Uterus (tissue), 4 donors: ENCODE data around the gene ZNF394. TPM values are rescaled to one million over a fixed set of nuclear protein-coding genes. Genes with fewer than 3 reads are reported as not detected.

ENCODE experiments used
- DNase-seq, 2 donors: peaks; one replicate each; pipeline ENCODE4 v3.0.0-alpha.2; 2019 to 2020
- H3K27ac ChIP-seq, 2 donors: fragments of 200-600 bp; sonication (generic); 1 replicate in 1 of 2; 2 replicates in 1 of 2; pipeline ENCODE4 v1.5.1; 2016 to 2018
- H3K27me3 ChIP-seq, 2 donors: fragments of 200-600 bp; sonication (generic); one replicate each; pipeline ENCODE4 v1.5.1; 2018 to 2019; ENCODE audit warnings: control low read depth in 1 of 2
- H3K36me3 ChIP-seq, 2 donors: fragments of 200-600 bp; sonication (generic); one replicate each; pipeline ENCODE4 v1.5.1; 2019; ENCODE audit warnings: control low read depth in 1 of 2
- H3K4me1 ChIP-seq, 2 donors: fragments of 200-600 bp; sonication (generic); one replicate each; pipeline ENCODE4 v1.5.1; 2018 to 2019; ENCODE audit warnings: control low read depth in 1 of 2
- H3K4me3 ChIP-seq, 2 donors: fragments of 200-600 bp; sonication (generic); 1 replicate in 1 of 2; 2 replicates in 1 of 2; pipeline ENCODE4 v1.5.1; 2018 to 2019; ENCODE audit warnings: mild to moderate bottlenecking in 1 of 2
- H3K9me3 ChIP-seq, 2 donors: fragments of 200-600 bp; sonication (generic); one replicate each; pipeline ENCODE4 v1.5.1; 2019; ENCODE audit warnings: control low read depth in 1 of 2
- POLR2A ChIP-seq, 2 donors: fragments of 450-650 bp; IDR thresholded peaks; one replicate each; pipeline ENCODE4 v1.6.1; 2016; ENCODE audit warnings: antibody characterized with exemption in 2 of 2, mild to moderate bottlenecking in 1 of 2, moderate library complexity in 1 of 2
- intact Hi-C: fragments of 100-400 bp; cut with DNase I; formaldehyde crosslinking; loops from one replicate; pipeline ENCODE4 v1.15.1; 2023; ENCODE audit warnings: low total_unique reads
- total RNA-seq, 4 donors: library from RNA; depleted of rRNA in 3 of 4; stranded (reverse); fragments of >200 nt in 3 of 4; gene quantifications; one replicate each; pipeline versions ENCODE4 v1.1.0 to v1.2.4, GENCODE V29; 2014 to 2023
- TF ChIP-seq, protein P1 (sequence below), 4 experiments: fragments of 200-600 bp in 2 of 4; fragments of 450-650 bp in 2 of 4; sonication (generic) in 2 of 4; IDR thresholded peaks; one replicate each; pipeline ENCODE4 v1.5.1; 2016 to 2019; ENCODE audit warnings: antibody characterized with exemption in 4 of 4, mild to moderate bottlenecking in 2 of 4, moderate library complexity in 1 of 4
- donor health status: DM: yes; HTN: yes; CAD: no.

ZNF394 gene
- total RNA-seq, 4 donors from 2014 or later: 22.8 to 55.0 (median 43.3) TPM

DNA sequence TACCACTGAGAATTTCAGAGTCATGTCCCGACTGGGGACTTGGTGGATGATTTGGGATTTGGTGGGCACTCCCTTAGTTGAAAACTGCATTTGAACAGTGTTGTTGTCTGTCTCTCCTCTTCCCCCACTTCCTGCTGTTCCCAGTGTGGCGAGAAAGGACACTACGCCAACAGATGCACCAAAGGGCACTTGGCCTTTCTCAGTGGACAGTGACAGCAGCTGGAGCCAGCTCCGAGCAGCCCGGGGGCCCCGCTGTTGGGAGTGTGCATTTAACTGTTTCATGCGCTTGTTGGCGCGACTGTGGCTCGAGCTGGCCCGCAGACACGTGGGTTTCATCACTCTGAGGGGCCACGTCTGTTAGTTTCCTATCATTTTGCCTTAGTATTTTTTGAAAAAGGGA lies 43.8 kb downstream of the ZNF394 start:
- no peak for DNase-seq

DNA sequence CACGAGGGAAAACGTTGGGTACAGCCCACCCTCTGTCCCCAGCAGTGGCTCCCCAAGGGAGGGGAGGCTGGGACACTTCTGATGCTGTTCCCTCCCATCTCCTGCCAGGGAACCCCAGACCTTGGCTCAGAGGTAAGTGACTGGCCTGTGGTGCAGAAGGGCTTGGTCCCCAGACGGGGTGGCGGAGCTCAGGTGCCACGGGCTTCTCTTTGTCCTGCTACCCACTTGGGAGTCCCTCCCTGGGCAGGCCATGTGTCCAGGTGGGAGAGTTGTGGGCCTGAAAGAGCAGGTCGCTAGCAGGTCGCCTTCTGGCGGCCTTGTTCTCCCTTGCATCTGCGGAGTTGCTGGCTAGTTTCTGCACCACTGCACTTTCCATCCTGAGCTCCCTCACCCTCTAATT lies 44.2 kb downstream of the ZNF394 start:
- no peaks in the 10 kb centered on the region for H3K27me3 ChIP-seq
- intact Hi-C loops: no loop called here
- DNase-seq: no peak
- no peak for TF ChIP-seq POLR2A (IDR thresholded peaks at IDR 0.05)
- TF ChIP-seq, protein P1, sequence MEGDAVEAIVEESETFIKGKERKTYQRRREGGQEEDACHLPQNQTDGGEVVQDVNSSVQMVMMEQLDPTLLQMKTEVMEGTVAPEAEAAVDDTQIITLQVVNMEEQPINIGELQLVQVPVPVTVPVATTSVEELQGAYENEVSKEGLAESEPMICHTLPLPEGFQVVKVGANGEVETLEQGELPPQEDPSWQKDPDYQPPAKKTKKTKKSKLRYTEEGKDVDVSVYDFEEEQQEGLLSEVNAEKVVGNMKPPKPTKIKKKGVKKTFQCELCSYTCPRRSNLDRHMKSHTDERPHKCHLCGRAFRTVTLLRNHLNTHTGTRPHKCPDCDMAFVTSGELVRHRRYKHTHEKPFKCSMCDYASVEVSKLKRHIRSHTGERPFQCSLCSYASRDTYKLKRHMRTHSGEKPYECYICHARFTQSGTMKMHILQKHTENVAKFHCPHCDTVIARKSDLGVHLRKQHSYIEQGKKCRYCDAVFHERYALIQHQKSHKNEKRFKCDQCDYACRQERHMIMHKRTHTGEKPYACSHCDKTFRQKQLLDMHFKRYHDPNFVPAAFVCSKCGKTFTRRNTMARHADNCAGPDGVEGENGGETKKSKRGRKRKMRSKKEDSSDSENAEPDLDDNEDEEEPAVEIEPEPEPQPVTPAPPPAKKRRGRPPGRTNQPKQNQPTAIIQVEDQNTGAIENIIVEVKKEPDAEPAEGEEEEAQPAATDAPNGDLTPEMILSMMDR (IDR thresholded peaks at IDR 0.05): no peak
- H3K27ac ChIP-seq: no peak overlapping the region
- no peaks in the 10 kb centered on the region for H3K36me3 ChIP-seq
- H3K4me1 ChIP-seq: no peaks in the 10 kb centered on the region
- H3K9me3 ChIP-seq: no peaks in the 10 kb centered on the region
- H3K4me3 ChIP-seq: no peak overlapping the region

More for the DNA sequence above, 43.8 kb downstream of the ZNF394 start:
- no peak overlapping the region for H3K27ac ChIP-seq
- H3K4me1 ChIP-seq: no peaks in the 10 kb centered on the region
- H3K36me3 ChIP-seq: no peaks in the 10 kb centered on the region
- no peak overlapping the region for H3K4me3 ChIP-seq
- H3K27me3 ChIP-seq: no peaks in the 10 kb centered on the region
- TF ChIP-seq, protein P1 (IDR thresholded peaks at IDR 0.05): no peak
- no peak for TF ChIP-seq POLR2A (IDR thresholded peaks at IDR 0.05)
- intact Hi-C loops: no loop called here
- H3K9me3 ChIP-seq: no peaks in the 10 kb centered on the region

- DNase-seq: no peak
- intact Hi-C loops: no loop called here
- Histone ChIP-seq H3K27me3 (no peaks in the 10 kb centered on the region), H3K4me3 (no peak overlapping the region), H3K4me1 (no peaks in the 10 kb centered on the region), H3K36me3 (no peaks in the 10 kb centered on the region), H3K9me3 (no peaks in the 10 kb centered on the region), H3K27ac (no peak overlapping the region)
- TF ChIP-seq, protein P1 (IDR thresholded peaks at IDR 0.05): no peak
- no peak for TF ChIP-seq POLR2A (IDR thresholded peaks at IDR 0.05)
Observed at GRCh38 chr7:99453105-99453504, 47.0 kb downstream of the ZNF394 start.

- no peaks in the 10 kb centered on the region for H3K36me3 ChIP-seq
- no peaks in the 10 kb centered on the region for H3K4me1 ChIP-seq
- intact Hi-C loops: no loop called here
- H3K9me3 ChIP-seq: no peaks in the 10 kb centered on the region
- H3K4me3 ChIP-seq: no peak overlapping the region
- no peak for DNase-seq
- no peaks in the 10 kb centered on the region for H3K27me3 ChIP-seq
- no peak for TF ChIP-seq POLR2A (IDR thresholded peaks at IDR 0.05)
- TF ChIP-seq, protein P1 (IDR thresholded peaks at IDR 0.05): no peak
- H3K27ac ChIP-seq: no peak overlapping the region
Observed at GRCh38 chr7:99452541-99452940, 47.5 kb downstream of the ZNF394 start.

DNA sequence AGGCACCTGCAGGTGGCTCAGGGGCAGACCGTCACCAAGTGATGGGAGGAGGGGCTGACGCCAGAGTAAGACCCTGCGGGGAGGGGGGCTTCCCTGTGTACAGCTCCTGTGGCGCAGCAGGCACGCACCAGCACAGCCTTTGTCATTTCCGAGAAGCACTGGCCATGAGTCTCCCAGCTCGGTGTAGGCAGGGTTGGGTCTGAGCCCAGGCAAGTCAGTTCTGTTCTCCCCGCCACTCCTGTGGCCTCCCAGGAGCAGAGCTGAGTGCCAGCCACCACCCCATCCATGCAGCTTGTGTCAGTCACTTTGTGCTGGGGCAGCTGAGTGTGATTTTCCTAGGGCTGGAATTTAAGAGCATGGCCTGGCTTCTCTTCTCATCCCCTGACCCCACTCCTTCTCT lies 48.1 kb downstream of the ZNF394 start:
- no peaks in the 10 kb centered on the region for H3K27me3 ChIP-seq
- no peak for DNase-seq
- intact Hi-C loops: no loop called here
- TF ChIP-seq, protein P1 (IDR thresholded peaks at IDR 0.05): no peak
- no peak for TF ChIP-seq POLR2A (IDR thresholded peaks at IDR 0.05)
- no peaks in the 10 kb centered on the region for H3K36me3 ChIP-seq
- H3K4me1 ChIP-seq: no peaks in the 10 kb centered on the region
- H3K4me3 ChIP-seq: no peak overlapping the region
- H3K27ac ChIP-seq: no peak overlapping the region
- no peaks in the 10 kb centered on the region for H3K9me3 ChIP-seq
